ENCODE results near the gene TMEM119.

Gene TMEM119

GRCh38 chr12:108614041-108614440, 16.2 kb upstream of the TMEM119 start:
- Histone ChIP-seq H3K4me3 (no peak overlapping the region), H3K27ac (no peak overlapping the region)
- TF ChIP-seq, protein P1, sequence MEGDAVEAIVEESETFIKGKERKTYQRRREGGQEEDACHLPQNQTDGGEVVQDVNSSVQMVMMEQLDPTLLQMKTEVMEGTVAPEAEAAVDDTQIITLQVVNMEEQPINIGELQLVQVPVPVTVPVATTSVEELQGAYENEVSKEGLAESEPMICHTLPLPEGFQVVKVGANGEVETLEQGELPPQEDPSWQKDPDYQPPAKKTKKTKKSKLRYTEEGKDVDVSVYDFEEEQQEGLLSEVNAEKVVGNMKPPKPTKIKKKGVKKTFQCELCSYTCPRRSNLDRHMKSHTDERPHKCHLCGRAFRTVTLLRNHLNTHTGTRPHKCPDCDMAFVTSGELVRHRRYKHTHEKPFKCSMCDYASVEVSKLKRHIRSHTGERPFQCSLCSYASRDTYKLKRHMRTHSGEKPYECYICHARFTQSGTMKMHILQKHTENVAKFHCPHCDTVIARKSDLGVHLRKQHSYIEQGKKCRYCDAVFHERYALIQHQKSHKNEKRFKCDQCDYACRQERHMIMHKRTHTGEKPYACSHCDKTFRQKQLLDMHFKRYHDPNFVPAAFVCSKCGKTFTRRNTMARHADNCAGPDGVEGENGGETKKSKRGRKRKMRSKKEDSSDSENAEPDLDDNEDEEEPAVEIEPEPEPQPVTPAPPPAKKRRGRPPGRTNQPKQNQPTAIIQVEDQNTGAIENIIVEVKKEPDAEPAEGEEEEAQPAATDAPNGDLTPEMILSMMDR (IDR thresholded peaks at IDR 0.05), result no peak
- DNase-seq (ENCODE audit: low spot score), result no peak

GRCh38 chr12:108613548-108613947, 15.7 kb upstream of the TMEM119 start:
- H3K27ac ChIP-seq, result no peak overlapping the region
- DNase-seq (ENCODE audit: low spot score), result no peak

DNA sequence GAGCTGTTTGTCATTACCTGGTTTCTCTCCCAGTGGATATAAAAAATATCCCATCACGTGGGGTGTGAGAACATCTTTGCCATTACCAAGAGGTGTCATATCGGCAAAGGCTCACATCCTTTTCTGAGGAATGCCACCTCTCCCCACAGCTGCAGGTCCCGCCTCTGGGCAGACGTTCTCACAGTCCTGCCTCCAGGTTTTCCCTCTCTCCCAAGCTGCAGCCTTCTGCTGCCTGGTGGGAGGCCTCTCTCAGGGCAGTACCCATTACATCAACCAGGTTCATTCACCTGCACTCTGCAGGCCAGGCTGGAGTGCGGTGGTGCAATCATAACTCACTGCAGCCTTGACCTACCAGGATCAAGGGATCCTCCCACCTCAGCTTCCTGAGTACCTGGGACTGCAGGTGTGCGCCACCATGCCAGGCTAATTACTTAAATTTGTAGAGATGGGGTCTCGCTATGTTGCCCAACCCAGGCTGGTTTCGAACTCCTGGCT, 15.0 kb upstream of the TMEM119 start:
- Histone ChIP-seq H3K4me3 (no peak overlapping the region), H3K27ac (no peak overlapping the region)
- no peak for DNase-seq (ENCODE audit: low spot score)
- TF ChIP-seq, protein P1 (IDR thresholded peaks at IDR 0.05), result no peak

More at GRCh38 chr12:108613548-108613947, 15.7 kb upstream of the TMEM119 start:
- TF ChIP-seq, protein P1 (IDR thresholded peaks at IDR 0.05), result no peak
- H3K4me3 ChIP-seq, result no peak overlapping the region

DNA sequence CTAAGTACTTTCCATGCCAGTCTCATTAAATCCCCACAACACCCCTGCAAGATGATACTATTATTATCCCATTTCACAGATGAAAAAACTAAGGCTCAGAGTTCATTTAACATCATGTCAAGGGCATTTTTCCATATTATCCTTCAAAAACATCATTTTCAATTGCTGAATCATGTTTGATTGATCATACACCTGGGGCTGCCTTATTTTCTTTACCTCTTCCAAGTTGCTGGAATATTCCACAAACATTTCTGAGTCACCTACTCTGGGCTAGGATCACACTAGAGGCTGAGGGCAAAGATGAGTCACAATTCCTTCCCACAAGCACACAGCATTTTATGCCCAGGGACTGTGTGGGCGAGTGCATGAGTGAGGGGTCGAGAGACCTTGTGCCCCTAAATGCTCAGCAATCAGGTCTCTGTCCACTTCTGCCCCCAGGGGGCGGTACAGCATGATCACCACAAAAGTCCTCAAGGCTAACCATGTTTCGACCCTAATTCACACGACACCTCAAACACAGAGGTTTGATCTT, 14.1 kb upstream of the TMEM119 start:
- H3K4me3 ChIP-seq, result no peak overlapping the region
- TF ChIP-seq, protein P1 (IDR thresholded peaks at IDR 0.05), result no peak
- no peak overlapping the region for H3K27ac ChIP-seq
- DNase-seq (ENCODE audit: low spot score), result no peak

GRCh38 chr12:108610856-108611605, 13.1 kb upstream of the TMEM119 start:
- DNase-seq (ENCODE audit: low spot score), result no peak
- Histone ChIP-seq H3K4me3 (no peak overlapping the region), H3K27ac (no peak overlapping the region)
- TF ChIP-seq, protein P1 (IDR thresholded peaks at IDR 0.05), result no peak

DNA sequence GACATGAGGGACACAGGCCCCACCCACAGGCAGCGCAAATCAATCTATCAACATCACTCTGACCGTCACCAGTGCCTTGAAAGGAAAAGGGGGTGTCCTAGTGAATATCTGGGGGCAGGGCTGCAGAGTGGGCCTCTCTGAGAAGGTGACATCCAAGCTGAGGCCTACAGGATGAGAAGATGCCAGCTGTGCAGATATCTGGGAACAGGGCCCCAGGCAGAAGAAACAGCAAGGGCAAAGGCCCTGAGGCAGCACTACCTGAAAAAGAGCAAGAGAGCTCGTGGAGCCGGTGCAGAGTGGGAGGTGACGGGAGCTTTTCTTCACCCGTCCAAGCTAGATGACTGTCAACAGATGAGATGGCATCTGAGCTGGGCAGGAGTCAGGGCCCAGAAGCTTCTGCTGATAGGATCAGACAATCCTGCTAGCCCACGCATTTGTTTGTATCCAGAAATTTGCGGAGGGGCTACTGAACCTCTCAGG, 12.5 kb upstream of the TMEM119 start:
- Histone ChIP-seq H3K4me3 (no peak overlapping the region), H3K27ac (no peak overlapping the region)
- TF ChIP-seq, protein P1 (IDR thresholded peaks at IDR 0.05), result no peak
- DNase-seq (ENCODE audit: low spot score), result no peak

Data from coronary artery (tissue), 2 donors.